MM.1S (cell line): Measurements from ENCODE around the gene ATF2.

Source experiments
- DNase-seq: peaks from one replicate; pipeline ENCODE4 v3.0.0-alpha.2; 2015
- H2AFZ ChIP-seq: fragments of 300-600 bp; sonication (generic); 2 replicates; pipeline ENCODE4 v1.6.0; 2016; ENCODE audit warnings: antibody characterized with exemption, low read length
- H3F3A ChIP-seq: fragments of 300-600 bp; sonication (generic); 2 replicates; pipeline ENCODE4 v1.6.1; 2016; ENCODE audit warnings: mild to moderate bottlenecking, antibody characterized with exemption, low read length, moderate library complexity, mixed read lengths; ENCODE audit not compliant: insufficient read depth
- H3K27ac ChIP-seq: fragments of 300-600 bp; sonication (generic); 2 replicates; pipeline ENCODE4 v1.5.1; 2016; ENCODE audit warnings: mild to moderate bottlenecking, low read length
- H3K27me3 ChIP-seq: fragments of 300-600 bp; sonication (generic); replicated peaks from 2 replicates; pipeline ENCODE4 v1.6.0; 2016; ENCODE audit warnings: low read length; ENCODE audit not compliant: insufficient read depth
- H3K36me3 ChIP-seq: fragments of 300-600 bp; sonication (generic); replicated peaks from 2 replicates; pipeline ENCODE4 v1.6.1; 2016; ENCODE audit warnings: mild to moderate bottlenecking, low read length, mixed read lengths; ENCODE audit not compliant: insufficient read depth
- H3K4me1 ChIP-seq: fragments of 300-600 bp; sonication (generic); 2 replicates; pipeline ENCODE4 v1.6.1; 2016; ENCODE audit warnings: low read length, mixed read lengths
- H3K4me2 ChIP-seq: fragments of 300-600 bp; sonication (generic); 2 replicates; pipeline ENCODE4 v1.6.0; 2016; ENCODE audit warnings: low read depth, low read length
- H3K4me3 ChIP-seq: fragments of 300-600 bp; sonication (generic); 2 replicates; pipeline ENCODE4 v1.5.1; 2016; ENCODE audit warnings: low read length, mixed read lengths
- H3K79me2 ChIP-seq: fragments of 300-600 bp; sonication (generic); 2 replicates; pipeline ENCODE4 v1.6.1; 2016; ENCODE audit warnings: mixed run types, low read length, mixed read lengths
- H3K9ac ChIP-seq: fragments of 300-600 bp; sonication (generic); 2 replicates; pipeline ENCODE4 v1.6.1; 2016; ENCODE audit warnings: low read length, mixed read lengths
- H3K9me2 ChIP-seq: fragments of 300-600 bp; sonication (generic); replicated peaks from 2 replicates; pipeline ENCODE4 v1.6.1; 2016; ENCODE audit warnings: mild to moderate bottlenecking, low read length, mixed read lengths; ENCODE audit not compliant: insufficient read depth
- H3K9me3 ChIP-seq: fragments of 300-600 bp; sonication (generic); replicated peaks from 2 replicates; pipeline ENCODE4 v1.6.1; 2016; ENCODE audit warnings: mild to moderate bottlenecking, low read length, mixed read lengths; ENCODE audit not compliant: insufficient read depth
- H4K20me1 ChIP-seq: fragments of 300-600 bp; sonication (generic); 2 replicates; pipeline ENCODE4 v1.6.1; 2016; ENCODE audit warnings: mild to moderate bottlenecking, low read length, moderate library complexity, mixed read lengths; ENCODE audit not compliant: insufficient read depth
- EZH2 ChIP-seq: fragments of 300-600 bp; sonication (generic); optimal IDR thresholded peaks from 2 replicates; pipeline ENCODE3; 2017; ENCODE audit warnings: low read depth, mild to moderate bottlenecking, antibody characterized with exemption, low read length, mixed read lengths
- EZH2phosphoT487 ChIP-seq: fragments of 300-600 bp; sonication (generic); IDR thresholded peaks from 2 replicates; pipeline ENCODE4 v1.6.1; 2018; ENCODE audit warnings: antibody characterized with exemption, low read length
- TF ChIP-seq, protein P1 (sequence below): fragments of 300-600 bp; sonication (generic); IDR thresholded peaks from 2 replicates; pipeline ENCODE4 v1.5.1; 2016; ENCODE audit warnings: antibody characterized with exemption, low read length, mixed read lengths

ATF2 gene

DNA sequence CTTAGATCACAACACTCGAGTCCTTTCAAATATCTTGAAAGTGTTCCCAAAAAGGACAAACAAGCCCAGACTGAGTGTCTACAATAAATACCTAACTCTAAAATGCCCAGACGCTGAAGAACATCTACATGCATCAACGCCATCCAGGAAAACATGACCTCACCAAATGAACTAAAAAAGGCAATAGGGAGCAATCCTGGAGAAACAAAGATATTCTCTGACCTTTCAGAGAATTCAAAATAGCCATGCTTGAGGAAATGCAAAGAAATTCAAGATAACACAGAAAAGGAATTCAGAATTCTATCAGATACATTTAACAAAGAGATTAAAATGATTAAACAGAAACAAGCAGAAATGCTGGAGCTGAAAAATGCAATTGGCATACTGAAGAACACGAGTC is 101.6 kb downstream of the ATF2 start:
- Histone ChIP-seq H3K4me3 (no peak overlapping the region), H3K36me3 (no peaks in the 10 kb centered on the region), H3K9me3 (no peaks in the 10 kb centered on the region), H2AFZ (no peak overlapping the region), H3K4me1 (no peaks in the 10 kb centered on the region), H3K9me2 (no peaks in the 10 kb centered on the region), H3K4me2 (no peak overlapping the region), H3K27me3 (no peaks in the 10 kb centered on the region), H3F3A (no peaks in the 10 kb centered on the region), H3K27ac (no peak overlapping the region), H3K79me2 (no peaks in the 10 kb centered on the region), H4K20me1 (no peaks in the 10 kb centered on the region), H3K9ac (no peak overlapping the region)
- no peak for TF ChIP-seq EZH2phosphoT487
- TF ChIP-seq, protein P1, sequence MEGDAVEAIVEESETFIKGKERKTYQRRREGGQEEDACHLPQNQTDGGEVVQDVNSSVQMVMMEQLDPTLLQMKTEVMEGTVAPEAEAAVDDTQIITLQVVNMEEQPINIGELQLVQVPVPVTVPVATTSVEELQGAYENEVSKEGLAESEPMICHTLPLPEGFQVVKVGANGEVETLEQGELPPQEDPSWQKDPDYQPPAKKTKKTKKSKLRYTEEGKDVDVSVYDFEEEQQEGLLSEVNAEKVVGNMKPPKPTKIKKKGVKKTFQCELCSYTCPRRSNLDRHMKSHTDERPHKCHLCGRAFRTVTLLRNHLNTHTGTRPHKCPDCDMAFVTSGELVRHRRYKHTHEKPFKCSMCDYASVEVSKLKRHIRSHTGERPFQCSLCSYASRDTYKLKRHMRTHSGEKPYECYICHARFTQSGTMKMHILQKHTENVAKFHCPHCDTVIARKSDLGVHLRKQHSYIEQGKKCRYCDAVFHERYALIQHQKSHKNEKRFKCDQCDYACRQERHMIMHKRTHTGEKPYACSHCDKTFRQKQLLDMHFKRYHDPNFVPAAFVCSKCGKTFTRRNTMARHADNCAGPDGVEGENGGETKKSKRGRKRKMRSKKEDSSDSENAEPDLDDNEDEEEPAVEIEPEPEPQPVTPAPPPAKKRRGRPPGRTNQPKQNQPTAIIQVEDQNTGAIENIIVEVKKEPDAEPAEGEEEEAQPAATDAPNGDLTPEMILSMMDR, result no peak
- no peak for TF ChIP-seq EZH2
- no peak for DNase-seq

DNA sequence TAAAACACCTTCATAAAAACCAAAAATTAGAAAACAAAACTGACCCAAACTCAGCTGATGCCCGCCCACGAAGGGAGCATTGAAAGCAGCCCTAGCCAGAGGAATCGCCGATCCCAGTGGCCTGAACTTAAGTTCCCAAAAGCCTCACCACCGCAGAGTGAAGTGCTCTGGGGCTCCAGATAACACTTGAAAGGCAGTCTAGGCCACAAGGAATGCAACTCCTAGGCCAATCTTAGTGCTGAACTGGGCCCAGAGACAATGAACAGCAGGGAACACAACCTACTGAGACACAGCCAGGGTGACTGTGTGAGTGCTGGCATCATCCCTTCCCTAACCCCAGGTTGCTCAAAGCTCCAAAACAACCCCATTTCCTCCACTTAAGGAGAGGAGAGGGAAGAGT is 103.2 kb downstream of the ATF2 start:
- Histone ChIP-seq H2AFZ (no peak overlapping the region), H3K9me2 (no peaks in the 10 kb centered on the region), H3K9me3 (no peaks in the 10 kb centered on the region), H3K9ac (no peak overlapping the region), H4K20me1 (no peaks in the 10 kb centered on the region), H3K4me3 (no peak overlapping the region), H3K36me3 (no peaks in the 10 kb centered on the region), H3F3A (no peaks in the 10 kb centered on the region), H3K79me2 (no peaks in the 10 kb centered on the region), H3K27me3 (no peaks in the 10 kb centered on the region), H3K4me2 (no peak overlapping the region), H3K27ac (no peak overlapping the region), H3K4me1 (no peaks in the 10 kb centered on the region)
- TF ChIP-seq, protein P1, result no peak
- DNase-seq, result no peak

DNA sequence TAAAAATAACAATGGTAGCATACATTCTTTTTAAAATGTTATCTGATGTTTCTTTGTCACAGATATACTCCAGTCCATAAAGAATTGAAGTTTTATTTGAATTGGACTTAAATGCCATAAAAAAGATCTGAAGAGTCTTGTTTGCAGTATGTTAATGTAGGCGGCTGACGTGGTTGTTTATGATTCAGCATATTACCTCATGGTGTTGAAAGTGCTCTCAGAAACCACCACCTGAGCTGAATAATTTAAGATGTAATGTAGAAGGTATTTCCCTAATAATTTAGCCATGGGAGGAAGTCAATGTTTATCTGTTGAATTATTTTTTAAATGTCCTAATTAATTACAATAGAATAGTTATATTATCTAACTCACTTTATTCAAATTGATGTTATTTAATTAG is 104.3 kb downstream of the ATF2 start:
- H3K9ac ChIP-seq, result no peak overlapping the region
- TF ChIP-seq, protein P1, result no peak
- TF ChIP-seq EZH2phosphoT487 (no peak), EZH2 (no peak)
- no peak overlapping the region for H3K4me3 ChIP-seq
- no peak overlapping the region for H3K4me2 ChIP-seq
- no peak for DNase-seq
- H3K4me1 ChIP-seq, result no peaks in the 10 kb centered on the region
- H3K27me3 ChIP-seq, result no peaks in the 10 kb centered on the region
- H3F3A ChIP-seq, result no peaks in the 10 kb centered on the region
- no peaks in the 10 kb centered on the region for H3K36me3 ChIP-seq
- H3K27ac ChIP-seq, result no peak overlapping the region
- H3K79me2 ChIP-seq, result no peaks in the 10 kb centered on the region
- H3K9me3 ChIP-seq, result no peaks in the 10 kb centered on the region
- H2AFZ ChIP-seq, result no peak overlapping the region
- H4K20me1 ChIP-seq, result no peaks in the 10 kb centered on the region
- no peaks in the 10 kb centered on the region for H3K9me2 ChIP-seq
